ENCODE measurements around the gene CAPN11.

DNA sequence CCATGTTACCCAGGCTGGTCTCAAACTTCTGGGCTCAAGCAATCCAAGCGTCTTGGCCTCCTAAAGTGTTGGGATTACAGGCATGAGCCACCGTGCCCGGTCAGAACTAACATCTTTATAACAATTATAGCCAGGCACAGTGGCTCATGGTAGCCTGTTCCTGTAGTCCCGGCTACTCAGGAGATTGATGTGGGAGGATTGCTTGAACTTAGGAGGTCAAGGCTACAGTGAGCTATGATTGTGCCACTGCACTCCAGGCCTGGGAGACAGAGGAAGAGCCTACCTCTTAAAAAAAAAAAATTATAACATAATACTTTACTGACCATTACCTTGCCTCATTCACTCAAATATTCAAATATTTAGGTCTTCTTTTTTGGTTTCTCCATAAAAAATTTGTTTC lies 41.3 kb downstream of the CAPN11 start:
- TF ChIP-seq CTCF (IDR thresholded peaks at IDR 0.05) (no peak), POLR2A (IDR thresholded peaks at IDR 0.05) (no peak)

All from stomach (tissue), 4 donors.